GM06990 (cell line): ENCODE results near the gene PCF11.
A peak's percentile ranks its signal among the peaks of the same experiment; 100 is the strongest.
"Not testable (repeated sequence)": the region's sequence is repeated elsewhere in the genome, so short reads cannot be mapped to it uniquely, and the experiment has no call there.

Source experiments
- DNase-seq: peaks from one replicate; pipeline ENCODE4 v3.0.0-alpha.2; 2011; ENCODE audit not compliant: insufficient read length; ENCODE audit errors: extremely low read depth
- H3K27me3 ChIP-seq: replicated peaks from 2 replicates; pipeline ENCODE4 v1.6.0; 2011; ENCODE audit warnings: low read length; ENCODE audit not compliant: control insufficient read depth, insufficient read depth
- H3K36me3 ChIP-seq: 2 replicates; pipeline ENCODE4 v1.5.1; 2011; ENCODE audit warnings: low read length; ENCODE audit not compliant: control insufficient read depth, insufficient read depth
- H3K4me3 ChIP-seq: replicated peaks from 2 replicates; pipeline ENCODE4 v1.5.1; 2011; ENCODE audit warnings: low read depth, mild to moderate bottlenecking, control low read depth, low read length
- CTCF ChIP-seq: IDR thresholded peaks from 2 replicates; pipeline ENCODE4 v1.5.1; 2011; ENCODE audit warnings: low read length, control low read depth, mild to moderate bottlenecking, inconsistent platforms; ENCODE audit not compliant: insufficient read depth, poor library complexity, severe bottlenecking

The PCF11 gene

GRCh38 chr11:83206221-83206620 is 49.3 kb downstream of the PCF11 start:
- TF ChIP-seq CTCF = no peak
- Histone ChIP-seq H3K27me3 (no peaks in the 10 kb centered on the region), H3K4me3 (no peak overlapping the region), H3K36me3 (no peaks in the 10 kb centered on the region)
- no peak for DNase-seq

GRCh38 chr11:83206771-83207382 is 49.9 kb downstream of the PCF11 start:
- not testable (repeated sequence) for H3K4me3 ChIP-seq, DNase-seq, H3K27me3 ChIP-seq, H3K36me3 ChIP-seq

GRCh38 chr11:83219095-83219494 is 62.2 kb downstream of the PCF11 start:
- DNase-seq = no peak
- Histone ChIP-seq H3K27me3 (no peaks in the 10 kb centered on the region), H3K36me3 (no peaks in the 10 kb centered on the region), H3K4me3 (no peak overlapping the region)
- TF ChIP-seq CTCF = peak; percentile 13

GRCh38 chr11:83220260-83220659 is 63.3 kb downstream of the PCF11 start:
- no peak for TF ChIP-seq CTCF
- Histone ChIP-seq H3K36me3 (no peaks in the 10 kb centered on the region), H3K4me3 (no peak overlapping the region), H3K27me3 (no peaks in the 10 kb centered on the region)
- DNase-seq = no peak

GRCh38 chr11:83221694-83222093 is 64.8 kb downstream of the PCF11 start:
- Histone ChIP-seq H3K36me3 (no peaks in the 10 kb centered on the region), H3K4me3 (no peak overlapping the region), H3K27me3 (no peaks in the 10 kb centered on the region)
- no peak for DNase-seq
- no peak for TF ChIP-seq CTCF

- Histone ChIP-seq H3K36me3 (no peaks in the 10 kb centered on the region), H3K27me3 (no peaks in the 10 kb centered on the region), H3K4me3 (no peak overlapping the region)
- DNase-seq = no peak
- TF ChIP-seq CTCF = no peak
Observed at GRCh38 chr11:83222499-83222898, 65.6 kb downstream of the PCF11 start.
